NCI-H2081 (cell line): ENCODE measurements around the gene REEP3.
"Not testable (repeated sequence)": the region's sequence is repeated elsewhere in the genome, so short reads cannot be mapped to it uniquely, and the experiment has no call there.

Source experiments
- DNase-seq, 2 experiments: peaks; one replicate each; lab custom pipeline; 2025; lab: John Stamatoyannopoulos, UW

The REEP3 gene

GRCh38 chr10:63549810-63550209, 28.6 kb downstream of the REEP3 start:
- DNase-seq: no peak

- DNase-seq: no peak
Measured at GRCh38 chr10:63553031-63553430, 31.8 kb downstream of the REEP3 start.

- no peak for DNase-seq
Measured at GRCh38 chr10:63553473-63553872, 32.3 kb downstream of the REEP3 start.

- DNase-seq: no peak
Measured at GRCh38 chr10:63554657-63555056, 33.5 kb downstream of the REEP3 start.

GRCh38 chr10:63555330-63555729, 34.1 kb downstream of the REEP3 start:
- no peak for DNase-seq

DNA sequence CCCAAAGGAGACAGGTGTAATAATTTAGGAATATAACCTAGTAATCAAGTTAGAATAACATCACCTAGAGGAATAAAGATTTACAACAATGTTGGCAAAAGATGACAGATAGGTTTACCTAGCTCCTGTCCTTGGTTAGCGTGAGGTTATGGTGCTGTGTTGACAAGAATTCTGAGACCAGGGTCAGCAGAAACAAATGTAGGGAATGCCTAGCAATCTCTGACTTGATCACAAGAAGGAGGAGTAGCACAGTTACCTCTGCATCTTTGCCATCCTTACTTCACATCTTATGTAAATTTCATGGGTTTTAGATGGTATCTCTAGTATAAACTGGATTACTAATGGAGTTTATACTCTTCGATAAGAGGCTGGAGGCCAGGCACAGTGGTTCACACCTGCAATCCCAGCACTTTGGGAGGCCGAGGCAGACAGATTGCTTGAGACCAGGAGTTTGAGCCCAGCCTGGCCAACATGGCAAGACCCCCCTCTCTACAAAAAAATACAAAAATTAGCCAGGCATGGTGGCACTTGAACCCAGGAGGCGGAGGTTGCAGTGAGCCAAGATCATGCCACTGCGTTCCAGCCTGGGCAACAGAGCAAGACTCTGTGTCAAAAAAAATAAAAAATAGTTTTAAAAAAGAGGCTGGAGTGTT, 37.1 kb downstream of the REEP3 start:
- DNase-seq: no peak

DNA sequence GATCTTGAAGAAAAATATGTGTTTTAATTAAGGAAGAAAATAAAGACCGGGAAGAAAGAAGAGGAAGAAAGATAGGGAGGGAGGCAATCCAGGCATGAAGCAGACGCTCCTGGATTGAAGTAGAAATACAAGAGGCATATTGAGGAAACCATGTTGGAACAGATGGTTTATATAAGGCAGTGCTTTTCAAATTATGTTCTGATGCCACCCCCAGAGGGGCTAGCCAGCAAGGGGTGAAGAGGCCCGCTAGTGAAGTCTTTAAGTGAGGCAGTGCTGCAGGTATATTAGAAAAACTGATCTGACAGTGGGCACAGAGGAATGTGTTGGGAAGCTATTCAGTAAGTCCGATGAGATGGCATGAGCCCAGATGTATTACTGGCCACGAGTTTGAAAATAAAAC, 40.1 kb downstream of the REEP3 start:
- no peak for DNase-seq

GRCh38 chr10:63562391-63562790, 41.2 kb downstream of the REEP3 start:
- no peak for DNase-seq

DNA sequence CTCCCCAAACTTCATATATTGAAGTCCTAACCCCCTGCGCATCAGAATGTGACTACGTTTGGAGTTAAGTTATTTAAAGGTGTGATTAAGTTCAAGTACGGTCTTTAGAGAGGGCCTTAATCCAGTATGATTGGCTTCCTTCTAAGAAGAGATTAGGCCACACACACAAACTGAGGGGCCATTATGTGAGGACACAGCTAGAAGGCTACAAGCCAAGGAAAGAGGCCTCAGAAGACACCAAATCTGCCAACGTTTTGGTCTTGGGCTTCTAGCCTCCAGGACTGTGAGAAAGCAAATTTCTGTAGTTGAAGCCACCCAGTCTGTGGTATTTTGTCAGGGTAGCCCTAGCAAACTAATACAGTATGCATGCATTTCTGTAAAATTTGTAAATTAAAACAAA, 41.7 kb downstream of the REEP3 start:
- DNase-seq: no peak

DNA sequence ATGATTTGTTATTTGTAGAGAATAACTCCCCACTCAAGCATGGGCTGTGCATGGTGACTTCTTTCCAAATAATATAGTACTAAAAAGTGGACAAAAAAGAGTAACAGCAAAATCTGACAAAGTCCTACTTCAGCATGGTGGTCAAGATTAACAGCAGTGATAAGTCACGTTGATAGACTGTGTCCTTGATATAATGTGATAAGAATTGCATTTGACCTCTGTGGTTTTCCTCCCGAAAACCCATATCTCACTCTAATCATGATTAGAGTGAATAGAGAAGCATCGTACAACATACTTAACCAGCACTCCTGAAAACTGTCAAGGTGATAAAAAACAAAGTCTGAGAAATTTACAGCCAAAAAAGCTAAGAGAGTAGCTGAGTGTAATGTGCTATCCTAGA, 42.4 kb downstream of the REEP3 start:
- DNase-seq: no peak

DNA sequence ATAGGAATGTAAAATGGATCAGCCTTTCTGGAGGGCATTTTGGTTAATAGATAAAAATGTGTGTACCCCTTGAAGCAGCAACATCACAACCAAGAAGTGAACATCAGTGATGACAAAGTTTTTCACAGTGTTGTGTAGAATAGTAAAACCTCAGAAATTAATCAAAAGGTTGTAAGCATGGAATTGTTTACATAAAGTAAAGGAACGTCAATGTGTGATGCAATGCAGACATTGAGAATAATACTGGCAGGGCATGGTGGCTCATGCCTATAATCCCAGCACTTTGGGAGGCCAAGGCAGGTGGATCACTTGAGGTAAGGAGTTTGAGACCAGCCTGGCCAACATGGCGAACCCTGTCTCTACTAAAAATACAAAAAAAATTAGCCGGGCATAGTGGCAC, 43.5 kb downstream of the REEP3 start:
- not testable (repeated sequence) for DNase-seq

- peak; percentile 38 to 85 for DNase-seq
Measured at GRCh38 chr10:63573068-63573697, 52.0 kb downstream of the REEP3 start.

- DNase-seq: no peak
Measured at GRCh38 chr10:63574011-63574410, 52.8 kb downstream of the REEP3 start.

- no peak for DNase-seq
Measured at GRCh38 chr10:63576501-63576900, 55.3 kb downstream of the REEP3 start.

- no peak for DNase-seq
Measured at GRCh38 chr10:63578501-63578900, 57.3 kb downstream of the REEP3 start.

GRCh38 chr10:63579371-63580014, 58.3 kb downstream of the REEP3 start:
- DNase-seq: no peak

- DNase-seq: peak in 1 of 2 experiments; percentile 35
Measured at GRCh38 chr10:63582690-63583089, 61.5 kb downstream of the REEP3 start.

DNA sequence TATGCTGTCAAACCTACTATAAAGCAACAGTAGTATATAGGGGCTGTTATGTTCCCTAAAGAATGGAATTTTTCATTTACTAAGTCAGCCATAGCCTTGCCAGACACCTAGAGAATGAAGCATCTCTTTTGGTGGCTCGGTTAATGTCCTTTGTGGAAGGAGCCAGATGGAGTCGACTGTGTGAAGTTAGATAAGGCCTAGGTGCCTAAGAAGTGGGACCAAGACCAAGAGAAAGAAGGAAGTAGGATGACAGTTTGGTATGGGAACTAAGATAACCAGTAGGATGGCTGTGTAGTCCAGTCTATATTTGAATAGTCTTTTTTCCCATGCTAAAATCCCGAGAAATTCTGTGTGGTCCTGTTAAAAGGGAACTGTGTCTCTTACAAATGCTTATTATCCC, 62.2 kb downstream of the REEP3 start:
- no peak for DNase-seq

DNA sequence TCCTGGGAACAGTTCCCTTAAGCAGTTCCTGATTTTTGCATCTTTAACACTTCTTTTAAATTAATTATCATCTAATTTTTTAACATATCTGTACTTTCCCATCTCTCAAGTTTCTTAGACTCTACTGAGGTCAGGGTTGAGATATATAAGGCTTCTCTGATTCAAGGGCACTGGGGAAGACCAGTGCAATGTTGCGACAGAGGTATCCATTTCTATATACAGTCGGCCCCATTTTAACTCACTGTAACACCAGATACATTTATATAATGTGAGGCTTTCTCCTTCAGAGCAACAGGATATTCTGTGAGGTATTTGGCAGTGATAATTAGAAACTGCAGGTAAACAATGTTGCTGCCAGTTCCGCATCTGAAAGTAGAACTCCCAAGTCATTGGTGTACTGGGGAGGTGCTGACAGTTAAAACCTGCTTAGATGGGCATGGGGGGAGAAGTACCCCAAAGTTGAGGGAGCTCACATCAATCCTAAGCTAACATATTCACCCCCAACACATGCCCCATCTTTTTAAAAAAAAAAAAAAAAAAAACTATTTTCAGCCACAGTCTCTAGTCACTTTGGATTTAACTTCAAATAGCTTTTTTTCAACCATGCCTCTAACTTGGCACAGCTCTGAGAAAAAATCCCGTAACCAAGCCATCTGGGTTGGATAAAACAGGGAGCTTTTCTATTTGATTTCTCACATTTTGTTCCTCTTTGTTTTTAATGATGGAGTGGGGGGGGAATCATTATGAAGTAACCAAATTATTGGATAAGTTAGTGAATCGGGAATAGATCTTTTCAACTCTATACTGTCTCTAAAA, 62.9 kb downstream of the REEP3 start:
- DNase-seq: peak in 1 of 2 experiments; percentile 7

DNA sequence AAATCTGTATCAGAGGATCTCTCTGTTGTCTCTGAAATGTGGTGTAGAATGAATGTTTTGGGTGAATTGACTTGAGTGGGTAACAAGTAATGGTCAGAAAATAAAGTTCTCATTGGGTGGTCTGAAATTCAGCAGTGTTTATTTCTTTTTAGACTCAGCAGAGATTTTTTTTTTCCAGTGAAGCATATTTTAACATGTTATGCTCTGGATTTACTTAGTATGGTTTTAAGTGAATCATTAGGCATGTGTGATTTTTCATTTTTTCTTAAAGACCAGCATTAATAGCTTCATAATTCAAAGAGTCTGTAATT, 63.5 kb downstream of the REEP3 start:
- DNase-seq: no peak

GRCh38 chr10:63585041-63585440, 63.8 kb downstream of the REEP3 start:
- DNase-seq: no peak

DNA sequence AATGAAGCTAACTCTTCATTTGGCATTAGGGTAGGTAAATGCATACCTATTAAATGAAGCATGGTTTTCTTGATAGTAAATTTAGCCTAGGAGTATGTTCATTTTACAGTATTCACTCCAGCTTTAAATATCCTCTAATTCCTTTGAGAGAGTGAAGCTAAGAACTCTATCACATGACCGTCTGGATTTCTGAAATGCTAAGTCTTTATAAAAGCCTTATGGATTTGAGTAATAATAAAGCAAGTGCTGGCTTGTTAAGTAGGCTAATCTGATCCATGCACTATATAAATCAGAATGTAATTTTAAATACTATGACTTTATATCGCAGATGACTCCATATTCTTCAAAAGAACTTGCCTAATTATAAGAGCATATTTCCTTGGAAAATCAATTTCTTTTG, 64.8 kb downstream of the REEP3 start:
- DNase-seq: no peak

- no peak for DNase-seq
Measured at GRCh38 chr10:63587191-63587590, 66.0 kb downstream of the REEP3 start.
